Activated naive CD8-positive, alpha-beta T cell treated with anti-CD3 and anti-CD28 coated beads for 36 hours (primary cell): Measurements from ENCODE around the gene ALS2. TPM values are rescaled to one million over a fixed set of nuclear protein-coding genes. Genes with fewer than 3 reads are reported as not detected.

Experiments
- DNase-seq: peaks from one replicate; pipeline ENCODE4 v3.0.0; 2021
- H3K27ac Mint-ChIP-seq: one replicate; pipeline ENCODE4 v1.8.0; 2022; ENCODE audit warnings: mild to moderate bottlenecking, moderate library complexity, mixed read lengths
- H3K27me3 Mint-ChIP-seq: one replicate; pipeline ENCODE4 v1.8.0; 2022; ENCODE audit warnings: mild to moderate bottlenecking, mixed read lengths
- H3K36me3 Mint-ChIP-seq: one replicate; pipeline ENCODE4 v1.8.0; 2021; ENCODE audit warnings: mild to moderate bottlenecking, mixed read lengths
- H3K4me1 Mint-ChIP-seq: one replicate; pipeline ENCODE4 v1.8.0; 2021; ENCODE audit warnings: mixed read lengths
- H3K4me3 Mint-ChIP-seq: one replicate; pipeline ENCODE4 v1.8.0; 2022; ENCODE audit warnings: mild to moderate bottlenecking, moderate library complexity, mixed read lengths
- H3K9me3 Mint-ChIP-seq: one replicate; pipeline ENCODE4 v1.8.0; 2022; ENCODE audit warnings: mixed read lengths
- total RNA-seq, 2 experiments: library from RNA; stranded (reverse); gene quantifications; one replicate each; pipeline ENCODE4 v1.2.3, GENCODE V29; 2021

The ALS2 gene
- total RNA-seq, 2 experiments from 2014 or later: 16.1 to 16.5 TPM

DNA sequence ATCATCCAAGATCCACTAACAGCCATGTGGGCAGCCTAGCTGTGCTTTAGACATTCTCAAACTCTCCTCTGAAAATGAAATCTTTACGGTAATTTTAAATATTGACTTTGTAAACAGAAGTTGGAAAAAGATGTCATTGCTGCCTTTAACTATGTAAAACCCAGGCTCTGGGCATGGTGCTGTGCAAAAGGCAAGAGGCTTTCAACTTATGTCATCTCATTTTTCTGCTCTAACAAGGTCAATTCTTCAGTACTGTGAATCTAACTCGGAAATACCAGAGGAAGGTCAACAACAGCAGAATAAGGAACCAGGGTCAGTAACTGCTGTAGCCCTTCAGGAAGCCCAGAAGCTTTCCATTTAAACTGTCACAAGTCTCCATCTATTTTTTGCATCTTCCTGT is 45.2 kb downstream of the ALS2 start:
- H3K27ac Mint-ChIP-seq: no peak overlapping the region
- peaks cover 30% of the 10 kb centered on the region for H3K36me3 Mint-ChIP-seq
- H3K27me3 Mint-ChIP-seq: no peaks in the 10 kb centered on the region
- peaks cover 10% of the 10 kb centered on the region for H3K4me1 Mint-ChIP-seq
- no peak overlapping the region for H3K4me3 Mint-ChIP-seq
- peaks cover 4% of the 10 kb centered on the region for H3K9me3 Mint-ChIP-seq
- no peak for DNase-seq

DNA sequence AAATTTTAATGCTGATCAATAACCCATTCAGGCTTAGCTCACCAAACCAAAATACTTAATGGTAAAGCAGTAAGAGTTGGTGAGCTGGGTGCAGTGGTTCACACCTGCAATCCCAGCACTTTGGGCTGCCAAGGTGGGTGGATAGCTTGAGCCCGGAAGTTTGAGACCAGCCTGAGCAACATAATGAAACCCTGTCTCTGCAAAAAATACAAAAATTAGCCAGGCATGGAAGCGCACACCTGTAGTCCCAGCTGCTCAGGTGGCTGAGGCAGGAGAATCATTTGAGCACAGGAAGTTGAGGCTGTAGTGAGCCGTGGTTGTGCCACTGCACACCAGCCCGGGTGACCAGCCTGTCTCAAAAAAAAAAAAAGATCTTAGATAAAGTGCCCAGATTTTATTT is 46.6 kb downstream of the ALS2 start:
- Mint-ChIP-seq H3K4me3 (no peak overlapping the region), H3K27ac (no peak overlapping the region), H3K9me3 (peaks cover 4% of the 10 kb centered on the region), H3K4me1 (peaks cover 11% of the 10 kb centered on the region), H3K36me3 (peaks cover 30% of the 10 kb centered on the region), H3K27me3 (no peaks in the 10 kb centered on the region)
- DNase-seq: no peak

- no peak for DNase-seq
- peaks cover 4% of the 10 kb centered on the region for H3K9me3 Mint-ChIP-seq
- no peak overlapping the region for H3K27ac Mint-ChIP-seq
- peaks cover 28% of the 10 kb centered on the region for H3K36me3 Mint-ChIP-seq
- no peaks in the 10 kb centered on the region for H3K27me3 Mint-ChIP-seq
- H3K4me1 Mint-ChIP-seq: peaks cover 11% of the 10 kb centered on the region
- H3K4me3 Mint-ChIP-seq: no peak overlapping the region
Measured at GRCh38 chr2:201733544-201733943, 47.2 kb downstream of the ALS2 start.

DNA sequence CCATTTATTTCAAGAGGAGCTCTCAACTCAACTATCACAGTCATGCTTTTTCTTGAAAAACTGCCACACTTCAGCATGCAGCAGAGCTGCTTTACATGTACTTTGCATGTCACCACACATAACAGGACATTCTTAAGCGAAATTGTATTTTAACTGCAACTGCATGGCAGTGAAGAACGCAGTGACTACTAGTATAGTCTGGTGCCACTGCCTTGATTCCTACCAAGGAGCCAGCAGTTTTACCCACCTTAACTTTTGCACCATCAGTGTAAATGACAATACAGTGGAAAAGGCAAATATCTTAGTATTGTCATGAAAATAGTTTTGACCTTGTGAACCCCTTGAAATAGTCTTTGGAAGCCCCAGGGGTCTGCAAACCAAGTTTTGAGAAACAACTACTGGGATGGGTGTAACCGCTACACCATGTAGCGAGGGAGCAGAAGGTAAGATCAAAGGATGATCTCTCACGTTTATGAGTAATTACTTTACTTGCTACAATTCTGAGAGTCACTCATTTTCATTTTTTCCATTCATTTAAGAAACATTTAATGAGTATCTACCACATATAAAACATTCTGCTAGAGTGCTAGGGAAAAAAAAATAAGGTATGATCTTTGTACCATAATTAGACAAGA is 50.0 kb downstream of the ALS2 start:
- DNase-seq: peak; percentile 17
- no peak overlapping the region for H3K27ac Mint-ChIP-seq
- H3K4me1 Mint-ChIP-seq: peaks cover 11% of the 10 kb centered on the region
- H3K4me3 Mint-ChIP-seq: no peak overlapping the region
- H3K9me3 Mint-ChIP-seq: no peaks in the 10 kb centered on the region
- H3K27me3 Mint-ChIP-seq: no peaks in the 10 kb centered on the region
- H3K36me3 Mint-ChIP-seq: peaks cover 14% of the 10 kb centered on the region

- H3K4me1 Mint-ChIP-seq: no peaks in the 10 kb centered on the region
- no peak overlapping the region for H3K4me3 Mint-ChIP-seq
- peaks cover 6% of the 10 kb centered on the region for H3K9me3 Mint-ChIP-seq
- no peaks in the 10 kb centered on the region for H3K27me3 Mint-ChIP-seq
- H3K36me3 Mint-ChIP-seq: peaks cover 39% of the 10 kb centered on the region
- DNase-seq: no peak
- no peak overlapping the region for H3K27ac Mint-ChIP-seq
Measured at GRCh38 chr2:201715459-201715858, 65.3 kb downstream of the ALS2 start.

DNA sequence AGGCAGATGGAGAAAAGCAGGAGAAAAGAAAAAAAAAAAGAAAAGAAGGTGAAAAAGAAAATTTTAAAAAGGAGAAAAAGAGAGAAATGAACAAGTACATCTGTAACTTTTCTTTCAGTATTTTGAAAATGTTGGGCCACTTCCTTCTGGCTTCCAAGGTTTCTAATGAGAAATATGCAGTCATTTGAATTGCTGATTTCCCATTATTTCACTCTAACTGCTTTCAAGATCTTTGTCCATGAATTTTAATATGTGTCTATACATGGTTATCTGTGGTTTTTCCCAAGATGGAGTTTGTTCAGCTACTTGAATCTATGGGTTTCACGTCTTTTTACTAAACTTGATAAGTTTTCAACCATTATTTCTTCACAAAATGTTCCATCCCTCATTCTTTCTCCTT is 68.0 kb downstream of the ALS2 start:
- Mint-ChIP-seq H3K27ac (no peak overlapping the region), H3K9me3 (no peaks in the 10 kb centered on the region), H3K4me1 (peaks cover under 1% of the 10 kb centered on the region), H3K36me3 (peaks cover 22% of the 10 kb centered on the region), H3K27me3 (no peaks in the 10 kb centered on the region), H3K4me3 (no peak overlapping the region)
- DNase-seq: no peak

GRCh38 chr2:201709747-201710146 is 71.0 kb downstream of the ALS2 start:
- Mint-ChIP-seq H3K9me3 (no peaks in the 10 kb centered on the region), H3K36me3 (peaks cover 18% of the 10 kb centered on the region), H3K27ac (no peak overlapping the region), H3K4me3 (no peak overlapping the region), H3K4me1 (peaks cover 4% of the 10 kb centered on the region), H3K27me3 (no peaks in the 10 kb centered on the region)
- no peak for DNase-seq

GRCh38 chr2:201709049-201709448 is 71.7 kb downstream of the ALS2 start:
- Mint-ChIP-seq H3K27ac (no peak overlapping the region), H3K4me1 (peaks cover 4% of the 10 kb centered on the region), H3K9me3 (no peaks in the 10 kb centered on the region), H3K4me3 (no peak overlapping the region), H3K36me3 (peaks cover 16% of the 10 kb centered on the region), H3K27me3 (no peaks in the 10 kb centered on the region)
- no peak for DNase-seq

DNA sequence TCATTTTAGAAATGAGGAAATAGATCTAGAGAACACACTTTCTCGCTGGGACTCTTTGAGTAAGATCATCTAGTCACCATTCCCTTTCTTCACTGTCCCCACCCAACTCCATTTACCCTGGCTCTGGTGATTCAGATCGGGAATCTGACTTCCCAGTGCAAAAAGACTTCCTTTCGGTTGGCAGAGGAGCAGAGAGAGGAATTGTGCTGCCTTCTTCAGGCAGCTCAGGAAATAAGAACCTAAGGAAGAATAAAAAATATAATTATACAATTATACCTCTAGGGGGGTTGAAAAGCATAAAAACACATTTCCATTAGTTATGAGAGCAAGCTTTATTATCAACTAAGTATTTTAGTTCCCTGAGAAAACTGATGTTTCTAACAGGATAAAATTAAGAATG is 73.0 kb downstream of the ALS2 start:
- H3K27ac Mint-ChIP-seq: no peak overlapping the region
- peaks cover 4% of the 10 kb centered on the region for H3K4me1 Mint-ChIP-seq
- H3K27me3 Mint-ChIP-seq: no peaks in the 10 kb centered on the region
- no peak for DNase-seq
- H3K4me3 Mint-ChIP-seq: no peak overlapping the region
- H3K36me3 Mint-ChIP-seq: peaks cover 14% of the 10 kb centered on the region
- H3K9me3 Mint-ChIP-seq: no peaks in the 10 kb centered on the region

- no peak overlapping the region for H3K4me3 Mint-ChIP-seq
- H3K27me3 Mint-ChIP-seq: no peaks in the 10 kb centered on the region
- no peaks in the 10 kb centered on the region for H3K9me3 Mint-ChIP-seq
- peaks cover 4% of the 10 kb centered on the region for H3K4me1 Mint-ChIP-seq
- H3K36me3 Mint-ChIP-seq: peaks cover 15% of the 10 kb centered on the region
- no peak for DNase-seq
- no peak overlapping the region for H3K27ac Mint-ChIP-seq
Measured at GRCh38 chr2:201707142-201707541, 73.6 kb downstream of the ALS2 start.

DNA sequence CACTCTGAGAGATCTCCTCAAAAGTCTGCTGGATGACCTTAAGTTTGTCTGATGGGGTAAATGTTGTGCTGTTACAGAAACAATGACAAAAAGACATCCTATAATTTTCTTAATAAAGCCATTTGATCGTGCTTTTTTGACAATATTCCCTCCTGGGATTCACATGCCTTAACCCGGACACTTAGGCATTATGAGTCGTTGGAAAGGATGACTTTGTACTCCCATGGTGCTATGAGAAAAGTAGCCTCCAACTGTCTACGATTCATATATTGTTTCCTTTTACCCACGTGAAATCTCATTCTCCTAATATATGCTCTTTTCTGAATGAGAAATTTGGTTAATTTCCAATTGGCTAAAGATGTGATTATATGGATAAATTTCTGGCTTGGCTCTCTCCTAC is 76.2 kb downstream of the ALS2 start:
- no peak for DNase-seq
- Mint-ChIP-seq H3K9me3 (no peaks in the 10 kb centered on the region), H3K4me1 (peaks cover 4% of the 10 kb centered on the region), H3K27me3 (no peaks in the 10 kb centered on the region), H3K4me3 (no peak overlapping the region), H3K27ac (no peak overlapping the region), H3K36me3 (peaks cover 17% of the 10 kb centered on the region)

- Mint-ChIP-seq H3K36me3 (peaks cover 14% of the 10 kb centered on the region), H3K27me3 (no peaks in the 10 kb centered on the region), H3K4me1 (no peaks in the 10 kb centered on the region), H3K4me3 (no peak overlapping the region), H3K27ac (no peak overlapping the region), H3K9me3 (no peaks in the 10 kb centered on the region)
- DNase-seq: no peak
Measured at GRCh38 chr2:201701646-201702045, 79.1 kb downstream of the ALS2 start.

GRCh38 chr2:201699416-201699815 is 81.3 kb downstream of the ALS2 start:
- Mint-ChIP-seq H3K27ac (no peak overlapping the region), H3K9me3 (no peaks in the 10 kb centered on the region), H3K27me3 (no peaks in the 10 kb centered on the region), H3K36me3 (peaks cover 14% of the 10 kb centered on the region), H3K4me3 (no peak overlapping the region), H3K4me1 (no peaks in the 10 kb centered on the region)
- DNase-seq: no peak

DNA sequence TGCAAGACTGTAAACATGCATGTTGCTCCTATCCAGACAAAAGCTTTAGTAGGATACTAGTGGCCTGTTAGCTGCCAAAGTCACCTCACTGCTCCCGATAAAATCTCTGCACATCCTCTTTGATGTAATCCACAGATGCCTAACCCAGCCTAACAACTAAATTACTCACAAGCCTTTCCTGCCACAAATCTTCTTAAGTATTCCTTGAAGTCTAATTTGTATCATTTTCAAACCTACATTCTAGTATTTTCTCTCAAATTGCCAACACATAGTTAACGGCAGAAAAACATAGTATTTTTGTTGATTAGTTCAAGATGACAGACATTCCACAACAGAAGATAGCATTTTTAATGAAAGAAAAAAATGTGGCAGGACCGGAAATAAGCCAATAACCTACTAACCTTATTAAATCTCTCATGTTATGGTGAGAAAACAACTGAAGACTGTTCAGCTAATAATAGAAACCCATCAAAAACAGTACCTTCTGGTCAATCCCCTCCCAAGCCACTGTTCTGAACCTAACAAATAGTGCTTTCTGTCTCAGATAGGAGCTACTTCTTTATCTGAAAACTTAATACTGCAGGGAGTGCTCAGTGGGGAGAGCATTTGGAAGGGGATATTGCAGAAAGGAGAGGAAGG is 82.0 kb downstream of the ALS2 start, which contains the start of gene MPP4:
MPP4 (minus strand) TSS at position 57 of the 639 bp plus-strand sequence. CDS start 4,690 bp downstream, outside the sequence.
- Mint-ChIP-seq H3K27me3 (no peaks in the 10 kb centered on the region), H3K27ac (no peak within 1 kb of the TSS), H3K4me3 (no peak within 1 kb of the TSS), H3K36me3 (peaks cover 9% of the 10 kb centered on the region), H3K4me1 (no peaks in the 10 kb centered on the region), H3K9me3 (no peaks in the 10 kb centered on the region)
- no peak for DNase-seq

DNA sequence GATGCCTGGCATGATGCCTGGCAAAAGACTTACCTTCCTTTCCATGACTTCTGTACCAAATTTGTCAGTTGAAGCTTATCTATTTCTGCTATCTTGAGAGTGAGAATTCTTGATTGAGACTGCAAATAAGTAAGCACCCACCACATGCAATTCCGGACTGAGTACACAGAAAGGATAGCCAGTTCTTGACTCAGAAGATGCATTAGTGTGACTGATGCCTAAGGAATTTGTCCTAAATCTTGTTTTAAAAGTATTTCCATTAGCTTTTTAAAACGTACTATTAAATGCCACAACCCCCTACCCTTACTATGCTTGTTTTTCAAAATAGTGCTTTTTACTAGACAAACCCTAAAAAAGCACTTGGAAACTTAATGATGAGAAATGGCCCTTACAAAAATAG is 82.8 kb downstream of the ALS2 start:
- no peaks in the 10 kb centered on the region for H3K4me1 Mint-ChIP-seq
- H3K9me3 Mint-ChIP-seq: no peaks in the 10 kb centered on the region
- peaks cover 8% of the 10 kb centered on the region for H3K36me3 Mint-ChIP-seq

GRCh38 chr2:201696151-201696659 is 84.5 kb downstream of the ALS2 start:
- Mint-ChIP-seq H3K36me3 (peaks cover 5% of the 10 kb centered on the region), H3K9me3 (no peaks in the 10 kb centered on the region), H3K27me3 (peaks cover 4% of the 10 kb centered on the region), H3K4me3 (no peak overlapping the region), H3K27ac (no peak overlapping the region), H3K4me1 (no peaks in the 10 kb centered on the region)
- DNase-seq: no peak

More for the DNA sequence above, 82.8 kb downstream of the ALS2 start:
- H3K27me3 Mint-ChIP-seq: peaks cover under 1% of the 10 kb centered on the region
- DNase-seq: no peak
- H3K4me3 Mint-ChIP-seq: no peak overlapping the region
- no peak overlapping the region for H3K27ac Mint-ChIP-seq
